Right forelimb (tissue), 1 donor: ENCODE results near the gene ERBB2.
A peak's percentile ranks its signal among the peaks of the same experiment; 100 is the strongest.

Source experiments
- DNase-seq: peaks from one replicate; pipeline ENCODE4 v3.0.0-alpha.2; 2018

ERBB2 gene

GRCh38 chr17:39729280-39729851, 29.5 kb downstream of the ERBB2 start:
- no peak for DNase-seq

- DNase-seq = peak; percentile 96
These were observed 30.4 kb downstream of the ERBB2 start, which contains the start of gene MIEN1 for GRCh38 chr17:39730095-39730921. MIEN1 (minus strand) TSS chr17:39730532; CDS start chr17:39730495, 37 bp downstream.

- no peak for DNase-seq
These were observed 32.7 kb downstream of the ERBB2 start for GRCh38 chr17:39732586-39732985.

- DNase-seq = no peak
These were observed 36.0 kb downstream of the ERBB2 start for GRCh38 chr17:39735882-39736281.

GRCh38 chr17:39736319-39737165, 36.7 kb downstream of the ERBB2 start:
- DNase-seq = no peak

- DNase-seq = no peak
These were observed 37.4 kb downstream of the ERBB2 start for GRCh38 chr17:39737206-39737759.

- DNase-seq = no peak
These were observed 38.1 kb downstream of the ERBB2 start, which contains the start of gene GRB7 for GRCh38 chr17:39737760-39738567. GRB7 (plus strand) TSS chr17:39737938; CDS start chr17:39742302, 4,364 bp downstream.

GRCh38 chr17:39738568-39738901, 38.7 kb downstream of the ERBB2 start:
- no peak for DNase-seq

- DNase-seq = no peak
These were observed 39.4 kb downstream of the ERBB2 start for GRCh38 chr17:39738983-39739884.

- DNase-seq = no peak
These were observed 40.1 kb downstream of the ERBB2 start for GRCh38 chr17:39739885-39740356.

GRCh38 chr17:39740357-39741111, 40.7 kb downstream of the ERBB2 start:
- DNase-seq = no peak

- no peak for DNase-seq
These were observed 42.4 kb downstream of the ERBB2 start for GRCh38 chr17:39742126-39742855.

GRCh38 chr17:39742856-39743436, 43.1 kb downstream of the ERBB2 start:
- DNase-seq = no peak

- DNase-seq = no peak
These were observed 44.4 kb downstream of the ERBB2 start for GRCh38 chr17:39744075-39744835.

- no peak for DNase-seq
These were observed 45.0 kb downstream of the ERBB2 start for GRCh38 chr17:39744836-39745215.

GRCh38 chr17:39745335-39746144, 45.7 kb downstream of the ERBB2 start:
- DNase-seq = no peak

GRCh38 chr17:39746145-39746461, 46.2 kb downstream of the ERBB2 start:
- DNase-seq = no peak

GRCh38 chr17:39747745-39748144, 47.9 kb downstream of the ERBB2 start:
- no peak for DNase-seq
